Effector memory CD4-positive, alpha-beta T cell (primary cell): Measurements from ENCODE around the gene DBNL.

ENCODE experiments used
- DNase-seq, 3 donors: peaks; one replicate each; pipeline ENCODE4 v3.0.0-alpha.2; 2020
- H3K27ac ChIP-seq: 2 replicates; pipeline ENCODE4 v1.7.0; 2013; ENCODE audit warnings: mild to moderate bottlenecking, low read length, moderate library complexity; ENCODE audit not compliant: insufficient read depth, poor library complexity, severe bottlenecking
- H3K27me3 ChIP-seq: replicated peaks from 2 replicates; pipeline ENCODE4 v1.7.0; 2013; ENCODE audit warnings: mild to moderate bottlenecking, low read length; ENCODE audit not compliant: insufficient read depth, control insufficient read depth, poor library complexity, severe bottlenecking
- H3K36me3 ChIP-seq: 2 replicates; pipeline ENCODE4 v1.7.0; 2013; ENCODE audit warnings: mild to moderate bottlenecking, low read length, moderate library complexity; ENCODE audit not compliant: control insufficient read depth, insufficient read depth
- H3K4me1 ChIP-seq: 2 replicates; pipeline ENCODE4 v1.7.0; 2013; ENCODE audit warnings: low read length, mild to moderate bottlenecking; ENCODE audit not compliant: control insufficient read depth, insufficient read depth, poor library complexity, severe bottlenecking
- H3K4me3 ChIP-seq: 2 replicates; pipeline ENCODE4 v1.7.0; 2013; ENCODE audit warnings: low read length, low read depth, mild to moderate bottlenecking; ENCODE audit not compliant: insufficient read depth, poor library complexity, severe bottlenecking
- H3K9me3 ChIP-seq: 2 replicates; pipeline ENCODE4 v1.7.0; 2013; ENCODE audit warnings: mild to moderate bottlenecking, low read length, moderate library complexity; ENCODE audit not compliant: control insufficient read depth

DBNL gene

DNA sequence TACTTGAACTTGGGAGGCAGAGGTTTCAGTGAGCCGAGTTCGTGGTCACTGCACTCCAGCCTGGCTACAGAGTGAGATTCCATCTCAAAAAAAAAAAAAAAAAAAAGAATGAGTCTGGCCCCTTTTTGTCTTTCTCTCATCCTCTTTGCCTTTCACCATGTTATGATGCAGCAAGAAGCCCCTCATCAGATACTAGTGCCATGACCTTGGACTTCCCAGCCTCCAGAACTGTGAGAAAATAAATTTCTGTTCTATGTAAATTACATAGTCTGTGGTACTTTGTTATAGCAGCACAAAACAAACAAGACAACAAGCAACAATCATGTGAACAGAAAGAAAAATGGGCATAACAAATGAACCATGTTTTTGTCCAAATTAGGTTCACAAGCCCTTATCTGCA lies 2.3 kb upstream of the DBNL start:
- H3K4me1 ChIP-seq, result peaks cover 22% of the 10 kb centered on the region
- H3K9me3 ChIP-seq, result no peaks in the 10 kb centered on the region
- no peak overlapping the region for H3K4me3 ChIP-seq
- no peak overlapping the region for H3K27ac ChIP-seq
- DNase-seq, result no peak
- H3K36me3 ChIP-seq, result no peaks in the 10 kb centered on the region
- H3K27me3 ChIP-seq, result no peaks in the 10 kb centered on the region

DNA sequence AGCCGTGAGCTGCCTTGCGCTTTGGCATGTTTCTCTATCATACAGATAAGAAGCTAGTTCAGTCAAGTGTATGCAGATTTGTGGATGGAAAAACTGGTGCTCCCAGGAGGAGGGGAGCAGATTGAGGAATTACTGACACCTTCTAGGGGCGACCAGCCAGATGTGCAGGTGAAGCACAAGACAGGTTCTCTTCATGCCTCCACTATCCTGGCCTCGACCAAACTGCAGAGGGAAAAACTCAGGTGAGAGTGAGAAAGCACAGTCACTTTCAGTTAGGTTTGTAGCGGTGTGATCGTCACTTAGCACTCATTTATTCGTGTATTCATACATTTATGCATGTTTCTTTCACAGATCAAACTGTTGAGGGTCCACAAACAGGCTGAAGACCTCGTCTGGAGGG lies 600 bp upstream of the DBNL start:
- Histone ChIP-seq H3K27ac (peak overlapping the region; percentile 89), H3K27me3 (no peaks in the 10 kb centered on the region), H3K9me3 (no peaks in the 10 kb centered on the region), H3K4me1 (peaks cover 27% of the 10 kb centered on the region), H3K4me3 (peak overlapping the region; percentile 78), H3K36me3 (peaks cover 3% of the 10 kb centered on the region)
- no peak for DNase-seq

DNA sequence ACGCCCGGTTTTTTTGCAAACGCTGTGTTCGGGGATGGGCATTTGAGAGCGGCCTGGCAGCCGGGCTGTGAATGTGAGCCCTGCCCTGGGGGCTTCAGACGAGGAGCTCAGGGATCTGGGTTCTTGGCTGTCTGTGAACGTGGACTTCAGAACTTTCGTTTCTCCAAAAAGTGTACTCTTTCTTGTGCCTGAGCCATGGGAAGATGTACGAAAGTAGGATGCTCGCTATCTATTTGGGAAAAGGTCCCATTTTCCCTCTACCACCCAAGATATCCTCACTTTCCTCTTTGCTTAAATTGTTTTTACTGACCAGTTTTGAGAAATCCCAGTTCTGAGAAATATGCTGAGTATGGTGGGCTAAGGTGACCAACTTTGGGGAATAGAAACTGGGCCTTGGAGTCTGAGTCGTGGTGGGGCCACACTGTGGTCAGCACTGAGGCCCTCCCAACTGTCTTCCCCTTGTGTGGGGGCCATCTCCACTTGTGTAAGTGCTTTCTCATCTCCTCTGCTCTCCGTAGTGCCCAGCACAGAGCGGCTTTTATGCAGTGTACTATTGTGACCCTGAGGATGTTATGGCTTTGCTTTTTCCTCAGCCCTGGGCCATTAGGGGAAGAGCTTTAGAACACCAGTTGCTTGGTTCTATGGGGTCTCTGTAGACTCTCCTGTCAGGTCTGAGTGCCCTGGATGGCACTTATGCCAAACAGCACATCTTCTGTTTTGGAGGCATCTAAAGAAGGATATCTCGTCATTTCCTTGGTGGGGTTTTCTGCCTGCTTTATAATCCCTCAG lies 918 bp downstream of the DBNL start:
- H3K4me1 ChIP-seq, result peaks cover 34% of the 10 kb centered on the region
- DNase-seq, result no peak
- H3K27ac ChIP-seq, result peak overlapping the region; percentile 89
- H3K4me3 ChIP-seq, result peak overlapping the region; percentile 78
- peaks cover 13% of the 10 kb centered on the region for H3K36me3 ChIP-seq
- H3K27me3 ChIP-seq, result no peaks in the 10 kb centered on the region
- no peaks in the 10 kb centered on the region for H3K9me3 ChIP-seq

DNA sequence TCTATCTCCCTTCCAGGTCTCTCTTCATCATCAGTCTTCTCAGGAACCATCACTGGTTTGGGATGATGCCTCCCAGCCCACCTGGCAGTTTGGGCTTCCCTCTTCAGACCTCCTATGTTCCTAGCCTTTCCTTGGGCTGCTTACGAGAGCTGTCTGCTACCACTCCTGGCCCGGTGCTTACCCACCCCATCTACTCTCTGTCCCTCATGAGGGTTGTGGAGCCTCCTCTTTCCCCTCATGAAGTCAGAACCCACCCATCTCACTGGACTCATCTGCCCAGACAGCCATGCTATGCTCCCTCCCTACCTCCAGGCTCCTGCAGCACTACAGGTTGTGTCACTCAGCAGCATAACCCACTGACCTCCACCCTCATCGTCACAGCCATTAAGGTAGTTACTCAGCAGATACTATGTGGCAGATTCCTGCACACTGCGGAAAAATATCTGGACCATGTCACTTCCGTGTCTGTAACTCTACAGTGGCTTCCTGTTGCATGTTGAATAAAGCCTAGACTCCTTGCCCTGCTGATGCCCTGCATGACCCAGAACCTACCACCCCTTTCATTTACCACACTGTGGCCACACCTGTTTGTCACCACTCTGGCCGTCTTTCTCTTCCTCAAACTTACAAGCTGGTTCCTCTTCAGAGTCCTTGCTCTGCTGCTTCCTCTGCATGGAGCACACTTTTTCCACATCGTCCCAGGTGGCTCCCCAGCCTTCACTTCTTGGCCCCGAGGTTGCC lies 2.0 kb downstream of the DBNL start:
- DNase-seq, result peak; percentile 27 to 40 (median 35)
- Histone ChIP-seq H3K4me1 (peaks cover 45% of the 10 kb centered on the region), H3K27me3 (no peaks in the 10 kb centered on the region), H3K27ac (peak overlapping the region; percentile 89), H3K4me3 (no peak overlapping the region), H3K9me3 (no peaks in the 10 kb centered on the region), H3K36me3 (peaks cover 22% of the 10 kb centered on the region)

DNA sequence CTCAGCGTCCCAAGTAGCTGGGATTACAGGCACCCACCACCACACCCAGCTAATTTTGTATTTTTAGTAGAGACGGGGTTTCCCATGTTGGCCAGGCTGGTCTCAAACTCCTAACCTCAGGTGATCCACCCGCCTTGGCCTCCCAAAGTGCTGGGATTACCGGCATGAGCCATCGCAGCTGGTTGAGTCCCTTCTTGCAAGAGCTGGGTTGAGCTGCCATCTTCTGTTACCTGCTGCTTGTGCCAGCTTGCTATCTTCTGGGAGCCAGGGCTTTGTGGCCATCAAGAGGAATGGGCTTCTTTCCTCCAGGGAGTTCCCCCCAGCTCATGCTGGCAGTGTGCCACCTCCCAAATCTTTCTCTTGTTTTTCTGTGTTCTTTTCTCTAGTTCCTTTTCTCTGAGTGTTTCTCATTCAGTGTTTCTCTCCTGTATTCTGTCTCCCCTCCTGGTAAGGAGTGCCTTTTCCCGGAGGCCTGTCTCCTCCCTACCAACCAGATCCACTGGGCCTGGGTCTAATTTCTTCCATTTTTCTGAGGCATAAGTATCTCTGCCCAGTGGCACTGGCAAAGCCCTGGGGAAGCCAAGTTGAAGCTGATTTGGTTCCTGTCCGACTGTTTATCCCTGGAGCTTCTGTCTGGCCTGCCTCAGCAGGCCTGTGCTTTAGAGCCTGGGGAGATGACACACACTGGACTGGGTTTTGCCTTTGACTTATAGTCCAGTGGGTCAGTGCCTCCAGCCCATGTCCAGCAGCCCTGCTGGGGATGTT lies 3.7 kb downstream of the DBNL start:
- Histone ChIP-seq H3K36me3 (peaks cover 34% of the 10 kb centered on the region), H3K9me3 (no peaks in the 10 kb centered on the region), H3K27ac (no peak overlapping the region), H3K4me3 (no peak overlapping the region), H3K27me3 (no peaks in the 10 kb centered on the region), H3K4me1 (peaks cover 50% of the 10 kb centered on the region)
- no peak for DNase-seq

DNA sequence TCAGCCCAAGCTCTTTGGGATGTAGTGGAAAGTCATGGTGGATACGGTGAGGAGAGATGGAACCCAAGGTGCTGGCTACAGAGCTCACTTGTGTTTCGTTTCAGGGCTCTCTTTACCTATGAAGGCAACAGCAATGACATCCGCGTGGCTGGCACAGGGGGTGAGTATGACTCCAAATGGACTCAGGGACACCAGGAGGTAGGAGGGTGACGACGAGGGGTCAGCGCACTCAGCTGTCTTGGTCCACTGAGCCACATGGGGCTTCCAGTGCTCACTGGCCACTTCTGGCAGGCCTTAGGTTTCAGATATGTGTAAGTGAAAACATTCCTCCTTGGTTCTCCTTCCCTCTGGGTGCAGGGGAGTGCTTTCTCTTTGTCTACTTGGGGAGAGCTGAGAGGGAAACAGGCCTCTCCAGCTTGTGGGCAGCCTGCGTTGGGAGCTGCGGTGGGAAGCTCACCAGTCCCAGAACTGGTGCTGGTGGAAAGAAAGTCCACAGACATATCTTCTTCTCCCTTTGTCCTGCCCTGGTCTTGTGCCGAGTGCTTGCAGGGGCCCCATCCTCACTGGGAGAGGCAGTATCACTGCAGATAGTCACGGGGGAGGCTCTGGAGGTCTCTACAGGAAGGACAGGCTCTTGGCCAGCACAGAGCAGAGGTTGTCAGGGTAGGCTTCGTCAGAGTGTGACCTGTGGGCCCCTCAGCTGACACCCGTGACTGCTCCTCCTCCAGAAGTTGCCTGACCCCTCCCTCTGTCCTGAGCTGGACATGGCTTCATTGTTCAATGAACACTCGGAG lies 5.8 kb downstream of the DBNL start:
- Histone ChIP-seq H3K4me1 (peaks cover 47% of the 10 kb centered on the region), H3K9me3 (no peaks in the 10 kb centered on the region), H3K27ac (no peak overlapping the region), H3K27me3 (no peaks in the 10 kb centered on the region), H3K4me3 (no peak overlapping the region), H3K36me3 (peaks cover 47% of the 10 kb centered on the region)
- no peak for DNase-seq

DNA sequence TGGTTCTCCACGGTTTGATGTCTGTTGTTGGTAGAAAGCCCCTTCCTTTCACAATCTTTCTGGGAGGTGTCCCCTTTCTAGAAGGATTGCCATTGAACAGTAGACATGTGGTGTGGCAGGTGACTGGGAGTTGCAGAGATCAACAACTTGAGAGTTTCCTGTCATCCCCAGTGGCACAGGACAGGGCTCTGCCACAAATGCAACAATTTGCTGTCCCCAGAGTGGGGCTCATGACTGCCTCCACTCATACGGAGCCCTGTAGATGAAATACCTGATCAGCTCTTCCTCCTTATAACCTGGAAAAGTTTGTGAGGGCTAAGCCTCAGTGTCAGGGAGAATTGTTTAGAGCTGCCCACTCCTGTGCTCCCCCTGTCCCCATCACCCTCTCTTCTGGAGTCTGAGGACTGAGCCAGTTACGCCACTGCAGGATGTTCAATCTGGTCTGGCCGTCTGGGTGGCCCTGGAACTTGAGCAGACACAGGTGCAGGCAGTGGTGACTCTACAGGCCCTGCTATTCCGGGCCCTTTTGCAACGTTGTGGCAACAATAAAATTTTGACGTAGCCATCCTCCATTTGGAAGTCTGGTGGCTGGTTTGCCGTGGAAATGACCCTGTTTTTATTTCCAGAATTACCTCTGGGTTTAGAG lies 6.5 kb downstream of the DBNL start:
- Histone ChIP-seq H3K9me3 (no peaks in the 10 kb centered on the region), H3K4me3 (no peak overlapping the region), H3K36me3 (peaks cover 52% of the 10 kb centered on the region), H3K27ac (no peak overlapping the region), H3K27me3 (no peaks in the 10 kb centered on the region), H3K4me1 (peaks cover 39% of the 10 kb centered on the region)
- no peak for DNase-seq

DNA sequence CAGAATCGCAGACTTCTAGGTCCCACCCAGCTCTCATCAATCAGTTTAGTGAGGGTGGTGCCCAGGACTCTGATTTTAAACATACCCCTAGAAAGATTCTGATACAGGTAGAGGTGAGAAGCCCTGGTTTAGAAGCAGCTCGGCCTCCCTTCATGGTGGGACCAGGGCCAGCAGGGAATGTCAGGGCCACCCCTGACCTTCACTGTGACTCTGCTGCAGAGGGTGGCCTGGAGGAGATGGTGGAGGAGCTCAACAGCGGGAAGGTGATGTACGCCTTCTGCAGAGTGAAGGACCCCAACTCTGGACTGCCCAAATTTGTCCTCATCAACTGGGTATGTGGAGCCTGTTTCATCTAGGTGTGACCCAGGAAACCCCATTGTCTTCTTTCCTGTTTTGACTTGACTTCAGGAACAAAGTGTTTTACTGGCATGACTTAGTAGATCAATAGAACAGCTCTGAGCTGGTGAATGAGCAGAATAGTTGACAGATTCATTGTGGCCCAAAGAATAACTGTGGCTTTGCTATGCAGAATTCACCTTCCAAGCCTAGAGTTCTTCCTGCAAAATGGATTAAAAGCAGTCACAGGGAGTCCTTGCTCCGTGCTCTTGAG lies 7.2 kb downstream of the DBNL start:
- DNase-seq, result no peak
- Histone ChIP-seq H3K27ac (no peak overlapping the region), H3K27me3 (no peaks in the 10 kb centered on the region), H3K4me3 (no peak overlapping the region), H3K4me1 (peaks cover 33% of the 10 kb centered on the region), H3K9me3 (no peaks in the 10 kb centered on the region), H3K36me3 (peaks cover 59% of the 10 kb centered on the region)
